OCI-LY7 (cell line): ENCODE data around the gene CDK14. TPM values are rescaled to one million over a fixed set of nuclear protein-coding genes. Genes with fewer than 3 reads are reported as not detected.
"Not testable (repeated sequence)": the region's sequence is repeated elsewhere in the genome, so short reads cannot be mapped to it uniquely, and the experiment has no call there.

Experiments used
- BruUV-seq: library from RNA; stranded (reverse); fragments of 400-500 nt; replicated peaks from 2 replicates; lab custom pipeline; 2021; lab: Mats Ljungman, UMichigan
- CTCF ChIA-PET: fragments of 300-600 bp; sonication (Branson Sonifier 250); formaldehyde crosslinking; loops from one replicate; lab custom pipeline; 2022; ENCODE audit warnings: antibody characterized with exemption; ENCODE audit not compliant: unreplicated experiment; lab: Charles Lee
- POLR2A ChIA-PET: fragments of 300-600 bp; sonication (Branson Sonifier 250); formaldehyde crosslinking; loops from one replicate; lab custom pipeline; 2022; ENCODE audit warnings: antibody characterized with exemption; lab: Charles Lee
- DNase-seq: peaks from one replicate; pipeline ENCODE4 v3.0.0-alpha.2; 2015; ENCODE audit warnings: low spot score
- H2AFZ ChIP-seq: fragments of 200-600 bp; sonication (generic), shearing (Covaris generic); 2 replicates; pipeline ENCODE4 v1.6.1; 2014; ENCODE audit warnings: mild to moderate bottlenecking, antibody characterized with exemption, low read length, moderate library complexity
- H3K27ac ChIP-seq: fragments of 200-600 bp; sonication (generic); 2 replicates; pipeline ENCODE4 v1.5.1; 2014; ENCODE audit warnings: mixed run types, low read depth, mild to moderate bottlenecking, moderate library complexity, low read length, inconsistent platforms; ENCODE audit not compliant: poor library complexity, severe bottlenecking
- H3K36me3 ChIP-seq: fragments of 200-600 bp; sonication (generic); 2 replicates; pipeline ENCODE4 v1.6.1; 2014; ENCODE audit warnings: mild to moderate bottlenecking, antibody characterized with exemption, low read length, moderate library complexity, mixed read lengths; ENCODE audit not compliant: insufficient read depth
- H3K4me1 ChIP-seq: fragments of 200-600 bp; sonication (generic); 2 replicates; pipeline ENCODE4 v1.5.1; 2014; ENCODE audit warnings: mild to moderate bottlenecking, low read length; ENCODE audit not compliant: insufficient read depth, poor library complexity, severe bottlenecking
- H3K4me2 ChIP-seq: fragments of 200-600 bp; sonication (generic); 2 replicates; pipeline ENCODE4 v1.6.1; 2014; ENCODE audit warnings: mild to moderate bottlenecking, low read length
- H3K4me3 ChIP-seq: fragments of 200-600 bp; sonication (generic); 2 replicates; pipeline ENCODE4 v1.5.1; 2014; ENCODE audit warnings: mild to moderate bottlenecking, low read depth, low read length; ENCODE audit not compliant: poor library complexity, severe bottlenecking
- H3K79me2 ChIP-seq: fragments of 200-600 bp; sonication (generic); 2 replicates; pipeline ENCODE4 v1.6.1; 2016; ENCODE audit warnings: low read depth, mild to moderate bottlenecking, low read length, moderate library complexity, mixed read lengths; ENCODE audit not compliant: insufficient read depth
- H3K9me2 ChIP-seq: fragments of 200-600 bp; sonication (generic); 2 replicates; pipeline ENCODE4 v1.6.1; 2016; ENCODE audit warnings: mild to moderate bottlenecking, low read length, mixed read lengths; ENCODE audit not compliant: insufficient read depth
- H3K9me3 ChIP-seq: fragments of 200-600 bp; sonication (generic); 2 replicates; pipeline ENCODE4 v1.6.1; 2014; ENCODE audit warnings: mild to moderate bottlenecking, mixed run types, low read length, mixed read lengths
- H4K20me1 ChIP-seq: fragments of 200-600 bp; sonication (generic); 2 replicates; pipeline ENCODE4 v1.6.1; 2014; ENCODE audit warnings: mild to moderate bottlenecking, antibody characterized with exemption, low read length, moderate library complexity, mixed read lengths; ENCODE audit not compliant: insufficient read depth
- CTCF ChIP-seq: fragments of 200-600 bp; sonication (generic); conservative IDR thresholded peaks from 2 replicates; pipeline ENCODE4 v1.5.1; 2014; ENCODE audit warnings: mild to moderate bottlenecking, antibody characterized with exemption, low read length, moderate library complexity, mixed read lengths
- EZH2phosphoT487 ChIP-seq: fragments of 200-600 bp; sonication (generic); IDR thresholded peaks from 2 replicates; pipeline ENCODE4 v1.6.1; 2018; ENCODE audit warnings: low read depth, borderline replicate concordance, mild to moderate bottlenecking, mixed run types, antibody characterized with exemption, low read length, moderate library complexity, mixed read lengths
- intact Hi-C: fragments of 100-400 bp; cut with micrococcal nuclease; formaldehyde crosslinking; loops from one replicate; pipeline ENCODE4 v1.10.0; 2022; ENCODE audit not compliant: unreplicated experiment
- total RNA-seq, 2 experiments: library from RNA; depleted of rRNA in 1 of 2; stranded (reverse); fragments of >200 nt in 1 of 2; shearing (Covaris generic) in 1 of 2; gene quantifications; 2 replicates each; pipeline ENCODE4 v1.2.3, GENCODE V29; 2014 to 2022

The CDK14 gene
- total RNA-seq, 2 experiments from 2014 or later: 90.7 to 111 TPM

GRCh38 chr7:90631502-90631901 is 35.4 kb downstream of the CDK14 start:
- Histone ChIP-seq H3K4me3 (no peak overlapping the region), H4K20me1 (no peaks in the 10 kb centered on the region), H3K27ac (no peak overlapping the region), H3K4me1 (no peaks in the 10 kb centered on the region), H3K9me3 (no peaks in the 10 kb centered on the region), H3K79me2 (no peaks in the 10 kb centered on the region), H3K9me2 (no peaks in the 10 kb centered on the region), H3K36me3 (no peaks in the 10 kb centered on the region), H3K4me2 (no peak overlapping the region), H2AFZ (no peak overlapping the region)
- no peak for DNase-seq
- intact Hi-C loops: no loop called here
- TF ChIP-seq EZH2phosphoT487 (no peak), CTCF (no peak)
- CTCF ChIA-PET: no interaction called here
- POLR2A ChIA-PET: no interaction called here
- BruUV-seq: no TSS peak

DNA sequence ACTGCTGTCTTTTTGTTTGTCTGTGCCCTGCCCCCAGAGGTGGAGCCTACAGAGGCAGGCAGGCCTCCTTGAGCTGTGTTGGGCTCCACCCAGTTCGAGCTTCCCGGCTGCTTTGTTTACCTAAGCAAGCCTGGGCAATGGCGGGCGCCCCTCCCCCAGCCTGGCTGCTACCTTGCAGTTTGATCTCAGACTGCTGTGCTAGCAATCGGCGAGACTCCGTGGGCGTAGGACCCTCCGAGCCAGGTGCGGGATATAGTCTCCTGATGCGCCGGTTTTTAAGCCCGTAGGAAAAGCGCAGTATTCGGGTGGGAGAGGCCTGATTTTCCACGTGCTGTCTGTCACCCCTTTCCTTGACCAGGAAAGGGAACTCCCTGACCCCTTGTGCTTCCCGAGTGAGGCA is 43.6 kb downstream of the CDK14 start:
- POLR2A ChIA-PET, H3K9me2 ChIP-seq, CTCF ChIA-PET, H3K79me2 ChIP-seq, H4K20me1 ChIP-seq, H3K4me2 ChIP-seq, H3K9me3 ChIP-seq, H3K4me1 ChIP-seq, H2AFZ ChIP-seq, DNase-seq, H3K4me3 ChIP-seq, H3K36me3 ChIP-seq, intact Hi-C loops, H3K27ac ChIP-seq, BruUV-seq: not testable (repeated sequence)

GRCh38 chr7:90642978-90643377 is 46.9 kb downstream of the CDK14 start:
- CTCF ChIA-PET: no interaction called here
- Histone ChIP-seq H4K20me1 (no peaks in the 10 kb centered on the region), H3K4me3 (no peak overlapping the region), H3K36me3 (no peaks in the 10 kb centered on the region), H3K4me1 (no peaks in the 10 kb centered on the region), H3K27ac (no peak overlapping the region), H3K79me2 (no peaks in the 10 kb centered on the region), H3K4me2 (no peak overlapping the region), H2AFZ (no peak overlapping the region), H3K9me3 (no peaks in the 10 kb centered on the region), H3K9me2 (no peaks in the 10 kb centered on the region)
- intact Hi-C loops: no loop called here
- BruUV-seq: no TSS peak
- TF ChIP-seq EZH2phosphoT487: no peak
- no peak for TF ChIP-seq CTCF
- POLR2A ChIA-PET: interaction anchor here (0.9 kb wide), 1 partner anchor 17 kb away, joined by 3 read pairs; no protein-coding TSS in a partner anchor
- no peak for DNase-seq
